Activated naive CD4-positive, alpha-beta T cell treated with anti-CD3 and anti-CD28 coated beads, Interleukin-2, amount 50 U/mL, for 16 hours (primary cell): ENCODE measurements around the gene PDGFRA.
"Not testable (repeated sequence)": the region's sequence is repeated elsewhere in the genome, so short reads cannot be mapped to it uniquely, and the experiment has no call there.

Source experiments
- DNase-seq: peaks from one replicate; pipeline ENCODE4 v3.0.0-alpha.2; 2020

Gene PDGFRA

GRCh38 chr4:54320826-54321685, 92.0 kb downstream of the PDGFRA start:
- DNase-seq: no peak

GRCh38 chr4:54322818-54323417, 93.8 kb downstream of the PDGFRA start:
- peak; percentile 37 for DNase-seq

- no peak for DNase-seq
Observed at GRCh38 chr4:54330896-54331295, 101.8 kb downstream of the PDGFRA start.

GRCh38 chr4:54332542-54332941, 103.4 kb downstream of the PDGFRA start:
- no peak for DNase-seq

- DNase-seq: no peak
Observed at GRCh38 chr4:54333657-54334056, 104.6 kb downstream of the PDGFRA start.

GRCh38 chr4:54334769-54335168, 105.7 kb downstream of the PDGFRA start:
- DNase-seq: not testable (repeated sequence)

GRCh38 chr4:54337009-54337408, 107.9 kb downstream of the PDGFRA start:
- no peak for DNase-seq

GRCh38 chr4:54342067-54342466, 113.0 kb downstream of the PDGFRA start:
- not testable (repeated sequence) for DNase-seq
